ENCODE data around the gene PREX1. TPM values are rescaled to one million over a fixed set of nuclear protein-coding genes. Genes with fewer than 3 reads are reported as not detected.

Gene PREX1
- total RNA-seq, 1 donor from 2014 or later, result 2.9 TPM

DNA sequence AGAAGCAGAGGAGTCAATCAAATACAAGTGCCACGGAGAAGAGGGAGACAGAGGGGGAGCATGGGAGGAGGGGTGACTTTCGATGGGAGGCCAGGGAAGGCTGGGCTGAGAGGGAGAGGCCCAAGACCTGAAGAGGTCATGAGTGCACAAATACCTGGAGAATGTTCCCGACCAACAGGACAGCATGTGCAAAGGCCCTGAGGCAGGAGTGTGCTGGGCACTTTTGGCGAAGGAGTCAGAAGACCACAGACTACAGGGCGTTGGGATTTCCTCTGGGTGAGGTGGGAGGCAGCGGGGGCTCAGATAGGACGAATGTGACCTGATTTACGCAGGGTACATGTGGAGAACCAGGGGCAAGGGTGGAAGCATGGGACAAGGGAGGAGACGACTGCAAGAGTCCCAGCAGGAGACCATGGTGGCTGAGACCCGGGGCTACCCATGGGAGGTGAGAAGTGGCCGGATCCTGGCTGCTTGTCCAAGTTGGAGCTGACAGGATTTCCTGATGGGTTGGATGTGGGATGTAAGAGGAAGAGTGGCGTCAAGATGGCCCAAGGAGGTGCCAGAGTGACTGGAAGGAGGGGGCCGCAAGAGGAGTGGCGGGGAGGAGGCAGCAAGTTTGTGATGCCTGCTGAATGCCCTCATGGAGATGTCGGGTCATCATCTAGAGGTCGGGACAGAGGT is 23.4 kb downstream of the PREX1 start:
- H3K27me3 Mint-ChIP-seq, result peaks cover 45% of the 10 kb centered on the region
- H3K4me3 Mint-ChIP-seq (ENCODE audit: low read depth), result no peak overlapping the region
- TF ChIP-seq, protein P1, sequence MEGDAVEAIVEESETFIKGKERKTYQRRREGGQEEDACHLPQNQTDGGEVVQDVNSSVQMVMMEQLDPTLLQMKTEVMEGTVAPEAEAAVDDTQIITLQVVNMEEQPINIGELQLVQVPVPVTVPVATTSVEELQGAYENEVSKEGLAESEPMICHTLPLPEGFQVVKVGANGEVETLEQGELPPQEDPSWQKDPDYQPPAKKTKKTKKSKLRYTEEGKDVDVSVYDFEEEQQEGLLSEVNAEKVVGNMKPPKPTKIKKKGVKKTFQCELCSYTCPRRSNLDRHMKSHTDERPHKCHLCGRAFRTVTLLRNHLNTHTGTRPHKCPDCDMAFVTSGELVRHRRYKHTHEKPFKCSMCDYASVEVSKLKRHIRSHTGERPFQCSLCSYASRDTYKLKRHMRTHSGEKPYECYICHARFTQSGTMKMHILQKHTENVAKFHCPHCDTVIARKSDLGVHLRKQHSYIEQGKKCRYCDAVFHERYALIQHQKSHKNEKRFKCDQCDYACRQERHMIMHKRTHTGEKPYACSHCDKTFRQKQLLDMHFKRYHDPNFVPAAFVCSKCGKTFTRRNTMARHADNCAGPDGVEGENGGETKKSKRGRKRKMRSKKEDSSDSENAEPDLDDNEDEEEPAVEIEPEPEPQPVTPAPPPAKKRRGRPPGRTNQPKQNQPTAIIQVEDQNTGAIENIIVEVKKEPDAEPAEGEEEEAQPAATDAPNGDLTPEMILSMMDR (IDR thresholded peaks at IDR 0.05; ENCODE audit: unreplicated experiment), result no peak
- H3K36me3 Mint-ChIP-seq (ENCODE audit: insufficient read depth), result peaks cover 4% of the 10 kb centered on the region
- H3K9me3 Mint-ChIP-seq (ENCODE audit: low read depth), result peaks cover 11% of the 10 kb centered on the region
- DNase-seq (ENCODE audit: low spot score, unreplicated experiment), result no peak
- peaks cover 3% of the 10 kb centered on the region for H3K4me1 Mint-ChIP-seq (ENCODE audit: low read depth)
- H3K27ac Mint-ChIP-seq, result no peak overlapping the region

DNA sequence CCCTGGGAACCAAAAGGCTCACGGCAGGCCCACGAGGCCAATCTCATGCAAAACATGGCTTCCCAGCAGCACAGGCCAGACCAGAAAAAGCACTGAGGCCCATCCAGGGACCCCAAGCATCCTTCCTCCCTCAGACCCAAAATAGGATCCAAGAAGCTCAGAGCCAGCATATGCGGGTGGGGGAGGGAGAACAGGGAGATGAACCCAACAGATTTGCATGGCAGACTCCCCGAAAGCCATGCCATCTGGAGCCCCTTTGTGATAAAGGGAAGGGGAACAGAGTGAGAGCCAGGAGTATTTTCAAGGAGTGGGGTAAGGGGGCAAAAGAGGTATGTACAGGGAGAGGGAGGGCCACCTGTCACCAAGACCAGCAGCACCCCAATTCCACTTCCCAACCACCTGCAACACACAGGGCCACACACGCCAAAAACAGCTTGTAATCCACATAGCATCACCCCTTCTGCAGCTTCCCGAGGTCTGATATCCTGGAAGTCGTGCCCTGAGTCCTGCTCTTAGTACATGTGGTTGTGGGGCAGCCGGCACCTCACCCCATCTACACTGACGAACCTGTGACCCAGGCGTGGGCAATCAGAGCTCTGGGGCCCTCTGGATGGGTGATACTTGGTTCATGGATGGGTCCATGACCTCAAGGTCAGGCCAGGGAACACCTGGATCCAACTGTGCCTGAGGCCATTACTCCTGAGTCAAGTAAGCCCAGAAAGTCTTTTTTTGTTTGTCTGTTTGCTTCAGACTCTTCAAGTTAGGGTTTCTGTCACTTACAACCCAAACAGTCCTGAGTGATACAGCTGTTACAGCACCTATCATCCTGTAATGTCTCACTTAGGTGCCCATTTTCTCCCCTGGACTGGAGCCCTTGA is 24.4 kb downstream of the PREX1 start:
- TF ChIP-seq, protein P1 (IDR thresholded peaks at IDR 0.05; ENCODE audit: unreplicated experiment), result no peak
- DNase-seq (ENCODE audit: low spot score, unreplicated experiment), result no peak
- Mint-ChIP-seq H3K4me1 (ENCODE audit: low read depth) (peaks cover 3% of the 10 kb centered on the region), H3K36me3 (ENCODE audit: insufficient read depth) (peaks cover 4% of the 10 kb centered on the region), H3K4me3 (ENCODE audit: low read depth) (no peak overlapping the region), H3K27me3 (peaks cover 41% of the 10 kb centered on the region), H3K27ac (no peak overlapping the region), H3K9me3 (ENCODE audit: low read depth) (peaks cover 11% of the 10 kb centered on the region)

DNA sequence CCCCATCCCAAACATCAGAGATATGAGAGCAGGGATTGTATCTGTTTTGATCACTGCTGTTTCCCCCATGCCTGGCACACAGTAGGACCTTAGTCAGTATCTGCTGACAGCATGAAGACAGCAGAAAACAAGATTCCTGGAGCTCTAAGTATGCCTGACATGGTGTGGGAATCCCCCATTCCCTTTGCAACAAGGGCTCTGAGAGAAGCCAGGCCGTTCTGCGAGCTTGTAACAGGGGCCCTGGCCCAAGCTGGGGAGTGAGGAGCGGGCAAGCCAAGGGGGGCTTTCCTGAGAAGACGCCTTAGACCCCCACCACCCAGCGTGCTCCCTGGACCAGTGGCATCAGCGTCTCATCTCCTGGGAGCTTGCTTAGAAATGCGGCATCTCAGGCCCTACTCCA is 25.2 kb downstream of the PREX1 start:
- Mint-ChIP-seq H3K9me3 (ENCODE audit: low read depth) (peaks cover 11% of the 10 kb centered on the region), H3K27me3 (peaks cover 43% of the 10 kb centered on the region), H3K4me3 (ENCODE audit: low read depth) (no peak overlapping the region), H3K27ac (no peak overlapping the region), H3K4me1 (ENCODE audit: low read depth) (peaks cover 3% of the 10 kb centered on the region), H3K36me3 (ENCODE audit: insufficient read depth) (peaks cover 4% of the 10 kb centered on the region)
- DNase-seq (ENCODE audit: low spot score, unreplicated experiment), result no peak
- TF ChIP-seq, protein P1 (IDR thresholded peaks at IDR 0.05; ENCODE audit: unreplicated experiment), result no peak

DNA sequence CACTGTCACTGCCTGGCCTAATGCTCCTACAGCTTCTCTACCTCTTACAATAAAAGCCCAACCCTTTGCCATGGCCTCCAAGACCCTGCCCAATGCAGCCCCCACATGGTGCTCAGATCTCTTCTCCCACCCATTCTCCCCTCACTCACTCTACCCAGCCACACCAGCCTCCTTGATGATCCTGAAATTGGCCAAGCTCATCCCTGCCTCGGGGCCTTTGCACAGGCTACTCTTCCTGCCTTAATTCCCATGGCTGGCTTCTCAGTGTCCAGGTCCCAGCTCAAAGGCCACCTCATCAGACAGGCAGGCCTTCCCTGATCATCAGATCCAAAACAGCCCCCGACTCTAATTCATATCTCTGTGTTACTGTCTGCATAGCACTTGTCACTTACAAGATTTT is 25.6 kb downstream of the PREX1 start:
- no peak overlapping the region for H3K4me3 Mint-ChIP-seq (ENCODE audit: low read depth)
- DNase-seq (ENCODE audit: low spot score, unreplicated experiment), result no peak
- H3K4me1 Mint-ChIP-seq (ENCODE audit: low read depth), result peaks cover 4% of the 10 kb centered on the region
- peaks cover 40% of the 10 kb centered on the region for H3K27me3 Mint-ChIP-seq
- no peak overlapping the region for H3K27ac Mint-ChIP-seq
- peaks cover 4% of the 10 kb centered on the region for H3K36me3 Mint-ChIP-seq (ENCODE audit: insufficient read depth)
- H3K9me3 Mint-ChIP-seq (ENCODE audit: low read depth), result peaks cover 8% of the 10 kb centered on the region
- TF ChIP-seq, protein P1 (IDR thresholded peaks at IDR 0.05; ENCODE audit: unreplicated experiment), result no peak

DNA sequence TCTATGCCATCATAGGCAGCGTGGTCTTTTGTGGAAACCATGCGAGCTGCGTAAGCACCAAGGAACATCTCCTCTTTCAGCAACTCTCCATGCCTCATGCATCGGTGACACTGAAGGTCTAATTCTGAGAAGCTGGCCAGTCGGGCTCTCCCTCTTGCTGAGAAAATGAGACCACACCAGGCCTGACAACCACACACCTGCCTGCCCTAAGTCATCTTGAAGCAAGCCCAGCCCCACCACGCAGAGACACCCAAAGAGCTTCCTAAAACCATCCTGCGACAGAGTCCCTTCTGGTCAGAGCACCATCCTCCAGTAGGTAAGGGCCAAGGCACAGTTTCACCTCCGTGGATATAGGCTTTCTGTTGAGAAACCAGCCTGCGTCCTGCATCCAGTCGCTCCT is 26.6 kb downstream of the PREX1 start:
- TF ChIP-seq, protein P1 (IDR thresholded peaks at IDR 0.05; ENCODE audit: unreplicated experiment), result no peak
- Mint-ChIP-seq H3K4me3 (ENCODE audit: low read depth) (no peak overlapping the region), H3K4me1 (ENCODE audit: low read depth) (peaks cover 4% of the 10 kb centered on the region), H3K36me3 (ENCODE audit: insufficient read depth) (peaks cover 2% of the 10 kb centered on the region), H3K27ac (no peak overlapping the region), H3K9me3 (ENCODE audit: low read depth) (no peaks in the 10 kb centered on the region), H3K27me3 (peaks cover 38% of the 10 kb centered on the region)
- DNase-seq (ENCODE audit: low spot score, unreplicated experiment), result no peak

Measured in progenitor cell of endocrine pancreas (in vitro differentiated cells).